NCI-H1930 (cell line): ENCODE results near the gene IGFBPL1.
"Not testable (repeated sequence)": the region's sequence is repeated elsewhere in the genome, so short reads cannot be mapped to it uniquely, and the experiment has no call there.

Experiments
- DNase-seq, 2 experiments: peaks; one replicate each; lab custom pipeline; 2025; lab: John Stamatoyannopoulos, UW

Gene IGFBPL1, protein sequence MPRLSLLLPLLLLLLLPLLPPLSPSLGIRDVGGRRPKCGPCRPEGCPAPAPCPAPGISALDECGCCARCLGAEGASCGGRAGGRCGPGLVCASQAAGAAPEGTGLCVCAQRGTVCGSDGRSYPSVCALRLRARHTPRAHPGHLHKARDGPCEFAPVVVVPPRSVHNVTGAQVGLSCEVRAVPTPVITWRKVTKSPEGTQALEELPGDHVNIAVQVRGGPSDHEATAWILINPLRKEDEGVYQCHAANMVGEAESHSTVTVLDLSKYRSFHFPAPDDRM

DNA sequence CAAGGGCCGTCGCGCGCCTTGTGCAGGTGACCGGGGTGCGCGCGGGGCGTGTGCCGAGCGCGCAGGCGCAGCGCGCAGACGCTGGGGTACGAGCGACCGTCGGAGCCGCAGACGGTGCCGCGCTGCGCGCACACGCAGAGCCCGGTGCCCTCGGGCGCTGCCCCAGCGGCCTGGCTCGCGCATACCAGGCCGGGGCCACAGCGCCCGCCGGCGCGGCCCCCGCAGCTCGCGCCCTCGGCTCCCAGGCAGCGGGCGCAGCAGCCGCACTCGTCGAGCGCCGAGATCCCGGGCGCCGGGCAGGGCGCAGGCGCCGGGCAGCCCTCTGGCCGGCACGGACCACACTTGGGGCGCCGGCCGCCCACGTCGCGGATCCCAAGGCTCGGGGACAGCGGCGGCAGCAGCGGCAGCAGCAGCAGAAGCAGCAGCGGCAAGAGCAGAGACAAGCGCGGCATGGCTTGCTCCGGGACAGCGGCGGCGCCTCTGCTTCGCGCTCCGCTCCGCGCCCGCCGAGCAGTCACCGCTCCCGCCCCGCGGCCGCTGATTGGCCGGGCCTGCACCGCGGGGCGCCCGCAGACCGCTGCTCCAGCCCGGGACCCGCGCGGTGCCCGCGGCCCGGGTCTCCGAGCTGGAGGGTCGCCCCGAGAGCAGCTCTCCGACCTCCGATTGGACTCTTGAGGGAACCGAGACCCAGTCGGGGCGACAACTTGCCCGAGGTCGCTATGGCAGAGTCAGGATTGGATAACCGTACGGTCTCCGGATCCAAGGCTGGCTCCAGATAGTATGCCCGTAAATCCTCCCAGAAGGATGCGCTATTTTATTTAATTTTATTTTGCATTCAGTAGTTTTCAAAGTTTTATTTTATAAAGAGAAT lies at the start of gene IGFBPL1:
TSS of gene IGFBPL1 (minus strand) at position 482 of the 871 bp plus-strand sequence. CDS start at position 452, 30 bp downstream.
- peak; percentile 60 to 65 for DNase-seq

DNA sequence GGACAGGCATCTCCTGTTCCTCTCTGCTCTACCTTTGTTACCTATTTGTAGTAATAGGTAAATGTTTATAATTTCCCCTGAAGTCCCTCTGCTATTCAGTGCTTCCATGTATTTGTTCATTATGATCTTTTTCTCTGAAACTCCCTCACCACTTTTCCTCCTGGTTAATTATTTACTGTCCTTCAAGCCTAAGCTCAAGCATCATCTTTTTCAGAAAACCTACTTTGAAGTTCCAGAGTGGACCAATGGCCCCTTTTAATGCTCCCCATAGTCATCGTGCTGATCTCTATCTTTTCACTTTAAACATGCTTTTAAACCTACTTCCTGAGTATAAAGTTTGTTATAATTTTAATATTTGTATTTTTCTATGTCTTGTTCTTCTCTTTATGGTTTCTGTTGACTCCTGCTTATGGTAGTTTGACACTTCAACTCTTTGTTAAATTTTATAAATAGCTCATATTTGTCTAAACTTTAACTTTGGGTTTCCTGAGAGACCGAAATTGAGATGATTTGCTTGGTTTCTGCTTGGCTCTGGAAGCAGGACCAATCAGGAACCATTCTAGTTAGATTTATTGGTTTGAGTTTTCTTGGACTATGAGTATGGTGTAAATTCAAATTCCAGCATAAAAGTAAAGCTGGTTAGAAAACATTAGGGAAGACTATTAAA lies 48.5 kb upstream of the IGFBPL1 start:
- DNase-seq: not testable (repeated sequence)

DNA sequence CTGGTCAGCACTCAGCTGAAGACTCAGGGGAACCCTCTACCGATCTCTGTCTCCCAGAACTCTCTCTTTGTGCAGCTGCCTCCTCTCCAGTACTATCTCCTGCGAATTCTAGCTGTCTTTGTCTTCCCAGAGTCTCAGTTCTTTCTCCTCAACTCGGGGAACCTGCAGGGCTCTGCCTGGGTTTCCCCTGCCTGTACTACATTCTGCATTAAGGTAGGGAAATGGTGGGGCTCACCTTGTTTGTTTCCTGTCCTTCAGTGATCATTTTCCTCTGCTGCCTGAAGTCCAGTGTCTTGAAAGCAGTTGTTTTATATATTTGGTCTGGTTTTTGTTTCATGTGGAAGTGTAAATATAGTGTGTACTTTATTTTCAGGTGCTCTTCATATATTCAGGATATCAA lies 43.1 kb upstream of the IGFBPL1 start:
- no peak for DNase-seq

DNA sequence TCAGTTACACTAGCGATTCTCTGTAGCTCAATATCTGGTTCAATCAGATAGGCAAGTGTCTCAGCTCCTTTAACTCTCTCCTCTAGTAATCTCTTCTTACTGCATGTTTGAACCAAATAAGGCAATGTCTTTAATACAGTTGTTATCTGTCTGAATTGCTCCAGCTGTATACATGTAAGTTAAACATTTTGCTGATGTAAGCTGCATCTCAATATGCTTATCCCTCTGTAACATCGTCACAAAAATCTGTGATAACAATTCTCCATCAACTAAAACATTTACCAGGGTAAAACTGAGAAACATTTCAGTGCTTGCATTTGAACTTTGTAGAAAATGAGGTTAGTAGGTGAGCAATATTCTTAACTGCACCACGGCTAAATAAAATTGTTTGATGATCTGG lies 29.6 kb upstream of the IGFBPL1 start:
- DNase-seq: no peak

DNA sequence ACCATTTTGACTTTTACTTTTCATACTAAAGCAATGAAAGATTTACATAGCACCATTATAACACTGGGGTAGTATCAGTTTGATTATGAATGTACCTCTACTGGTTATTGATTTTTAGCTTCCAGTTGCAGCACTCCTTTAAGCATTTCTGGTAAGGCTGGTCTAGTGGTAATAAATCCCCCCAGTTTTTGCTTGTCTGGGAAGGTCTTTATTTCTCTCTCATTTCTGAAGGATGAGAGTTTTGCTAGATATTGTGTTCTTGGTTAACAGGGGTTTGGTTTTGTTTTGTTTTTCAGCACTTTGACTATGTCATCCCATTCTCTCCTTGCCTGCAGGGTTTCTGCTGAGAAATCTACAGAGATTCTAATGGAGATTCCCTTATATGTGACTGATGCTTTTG lies 26.9 kb upstream of the IGFBPL1 start:
- no peak for DNase-seq

DNA sequence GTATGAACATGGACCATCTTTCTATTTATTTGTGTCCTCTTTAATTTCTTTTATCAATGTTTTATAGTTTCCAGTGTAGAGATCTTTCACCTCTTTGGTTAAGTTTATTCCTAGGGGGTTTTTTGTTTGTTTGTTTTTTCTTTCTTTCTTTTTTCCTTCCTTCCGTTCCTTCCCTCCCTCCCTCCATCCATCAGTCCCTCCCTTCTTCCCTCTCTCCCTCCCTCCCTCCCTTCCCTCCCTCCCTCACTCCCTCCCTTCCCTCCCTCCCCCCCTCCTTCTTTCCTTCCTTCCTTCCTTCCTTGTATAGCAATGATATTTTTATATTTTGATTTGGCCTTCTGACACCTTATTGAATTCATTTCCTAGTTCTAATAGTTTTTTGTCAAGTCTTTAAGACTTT lies 23.4 kb upstream of the IGFBPL1 start:
- DNase-seq: no peak

DNA sequence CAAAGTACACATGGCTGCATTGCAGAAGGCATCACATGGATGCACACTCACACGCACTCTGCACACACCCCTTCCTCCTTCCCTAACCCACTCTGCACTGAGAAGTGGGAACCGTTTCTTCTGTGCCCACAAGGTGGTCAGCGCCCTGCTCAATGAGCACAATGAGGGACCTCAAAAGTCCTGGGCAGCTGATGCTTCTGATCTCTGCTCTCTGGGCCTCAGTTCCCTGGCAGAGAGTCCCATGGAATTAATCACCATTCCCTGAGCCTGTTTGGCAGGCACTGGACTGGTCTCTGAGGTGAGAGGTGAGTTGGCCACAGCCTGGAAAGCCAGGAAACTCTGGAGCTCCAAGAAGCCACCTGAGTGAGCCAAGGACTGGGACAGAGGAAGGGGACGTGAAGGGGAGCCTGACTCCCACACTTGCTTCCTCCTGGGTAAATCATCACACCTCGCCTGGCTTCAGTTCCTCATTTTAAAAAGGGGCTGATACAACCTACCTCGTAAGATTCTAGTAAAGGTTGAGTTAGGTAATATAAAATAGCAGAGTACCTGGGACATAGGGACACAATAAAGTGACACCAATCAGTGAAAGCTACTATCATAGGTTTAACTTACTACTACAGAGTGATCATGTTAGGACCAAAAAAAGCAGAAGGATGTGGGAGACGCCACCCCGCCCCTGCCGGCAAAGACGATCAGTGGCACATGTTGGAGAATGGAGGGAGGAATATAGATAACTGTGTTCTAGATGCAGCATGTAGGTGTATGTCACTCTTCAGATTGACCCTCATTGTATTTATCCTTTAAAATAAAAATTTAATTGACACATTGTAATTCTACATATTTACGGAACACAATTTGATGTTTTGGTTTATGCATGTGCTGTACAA lies 21.1 kb upstream of the IGFBPL1 start:
- DNase-seq: no peak

DNA sequence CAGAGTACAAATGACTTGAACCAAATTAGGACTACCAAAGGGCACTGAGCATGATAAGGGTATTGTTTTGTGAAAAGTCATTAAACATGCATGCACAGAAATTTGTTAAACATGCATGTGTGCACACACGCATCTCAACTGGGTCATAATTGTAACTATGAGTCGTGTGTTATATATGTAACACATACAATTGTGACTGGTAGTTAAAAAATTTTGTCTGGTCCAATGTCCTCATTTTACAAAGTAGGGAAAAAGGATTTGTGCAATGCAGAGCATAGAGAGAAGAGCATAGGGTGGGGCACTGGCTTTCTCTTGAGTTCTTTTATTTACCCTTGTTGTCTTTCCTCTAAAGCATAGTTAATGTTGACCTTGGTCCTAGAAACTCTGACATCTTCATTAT lies 19.3 kb upstream of the IGFBPL1 start:
- DNase-seq: no peak

DNA sequence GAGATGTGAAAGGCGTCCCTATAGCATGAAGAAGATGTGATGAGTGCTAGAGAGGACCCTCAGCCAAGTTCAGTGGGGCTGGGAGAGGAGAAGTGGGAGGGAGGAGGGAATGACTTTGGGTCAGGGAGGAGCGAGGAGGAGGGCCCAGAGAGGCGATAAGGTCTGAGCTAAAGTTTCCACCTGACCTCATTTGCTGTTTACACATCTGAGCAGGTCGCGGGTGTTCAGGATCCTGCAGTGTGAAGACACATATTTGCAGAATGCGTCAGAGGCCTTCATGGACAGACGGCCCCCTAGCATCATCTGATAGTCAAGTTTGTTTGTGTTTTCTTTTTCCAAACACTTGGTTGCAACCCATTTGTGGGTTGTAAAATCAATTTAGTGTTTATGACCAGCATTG lies 18.9 kb upstream of the IGFBPL1 start:
- no peak for DNase-seq

DNA sequence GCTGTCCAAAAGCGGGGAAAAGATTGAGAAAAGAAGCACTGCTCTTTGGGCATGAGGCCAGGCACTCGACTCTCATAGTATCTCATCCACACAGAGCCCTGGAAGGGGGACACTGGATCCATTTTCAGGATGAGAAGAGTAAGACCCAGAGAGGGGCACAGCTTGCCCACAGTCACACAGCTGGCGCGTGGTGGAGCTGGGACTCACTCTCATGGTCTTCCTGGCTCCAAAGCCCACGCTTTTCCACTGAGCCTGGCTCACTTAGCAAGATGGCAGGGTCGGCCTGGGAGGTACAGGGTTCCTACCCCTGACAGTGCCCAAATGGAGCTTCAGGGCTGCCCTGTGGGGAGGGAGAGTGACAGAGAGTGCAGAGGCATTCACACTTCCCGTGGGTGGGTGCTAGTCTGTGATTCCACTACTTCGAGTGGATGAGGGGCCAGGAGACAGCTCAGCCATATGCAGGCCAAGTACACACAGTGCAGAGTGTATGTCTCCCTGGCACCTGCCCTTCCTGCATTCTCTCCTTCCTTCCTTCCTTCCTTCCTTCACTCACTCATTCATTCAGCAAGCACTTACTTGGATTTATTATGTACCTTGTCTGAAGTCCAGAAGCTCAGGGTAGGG lies 18.3 kb upstream of the IGFBPL1 start:
- DNase-seq: no peak

DNA sequence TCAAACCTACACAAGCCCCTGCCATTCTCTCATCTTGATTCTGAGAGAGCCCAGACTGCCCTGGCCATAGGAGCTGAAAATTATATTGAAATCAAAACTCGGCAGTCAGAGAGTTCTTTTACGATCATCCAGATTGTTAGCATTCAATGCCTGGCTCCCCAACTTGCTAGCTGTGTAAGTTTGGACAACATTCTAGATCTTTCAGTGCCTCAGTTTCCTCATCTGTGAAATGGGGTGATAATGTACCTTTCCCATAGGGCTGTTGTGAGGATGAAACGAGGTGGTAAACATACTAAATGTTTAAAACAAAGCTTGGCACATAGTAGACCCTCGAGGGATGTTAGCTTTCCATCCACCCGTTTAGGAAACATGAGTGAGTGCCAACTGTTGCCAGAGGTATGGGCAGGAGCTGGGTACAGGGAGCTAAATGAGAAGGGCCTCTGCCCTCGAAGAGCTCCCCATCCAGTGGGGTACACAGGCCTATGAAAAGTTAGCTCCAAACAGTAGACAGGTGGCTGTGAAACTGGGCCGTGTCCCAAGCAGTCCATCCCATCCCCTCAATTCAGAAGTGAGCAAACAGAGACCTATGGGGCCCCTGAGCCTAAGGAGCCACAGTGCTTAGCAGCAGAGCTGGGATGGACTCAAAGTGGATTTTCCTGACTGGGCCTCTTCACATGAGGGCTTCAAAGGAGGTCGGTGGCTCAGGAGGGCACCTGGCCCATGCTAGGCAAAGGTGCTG lies 17.3 kb upstream of the IGFBPL1 start:
- no peak for DNase-seq

DNA sequence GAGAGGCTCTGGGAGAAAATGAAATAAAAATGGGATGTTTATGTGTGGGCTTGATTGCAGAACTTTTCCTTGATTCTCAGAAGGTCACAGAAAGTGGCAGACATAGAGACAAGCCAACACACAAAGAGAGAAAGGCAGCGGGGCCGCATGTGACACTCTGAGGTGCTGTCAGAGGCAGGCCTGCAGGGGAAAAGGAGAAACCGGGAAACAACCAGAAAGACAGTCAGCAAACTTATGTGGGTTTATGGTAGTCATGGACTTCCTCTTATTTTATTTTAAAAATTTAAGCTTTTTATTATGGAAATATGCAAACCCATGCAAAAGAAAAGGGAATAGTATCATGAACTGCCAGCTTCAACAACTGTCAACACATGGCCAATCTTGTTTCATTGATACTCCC lies 16.3 kb upstream of the IGFBPL1 start:
- DNase-seq: no peak

DNA sequence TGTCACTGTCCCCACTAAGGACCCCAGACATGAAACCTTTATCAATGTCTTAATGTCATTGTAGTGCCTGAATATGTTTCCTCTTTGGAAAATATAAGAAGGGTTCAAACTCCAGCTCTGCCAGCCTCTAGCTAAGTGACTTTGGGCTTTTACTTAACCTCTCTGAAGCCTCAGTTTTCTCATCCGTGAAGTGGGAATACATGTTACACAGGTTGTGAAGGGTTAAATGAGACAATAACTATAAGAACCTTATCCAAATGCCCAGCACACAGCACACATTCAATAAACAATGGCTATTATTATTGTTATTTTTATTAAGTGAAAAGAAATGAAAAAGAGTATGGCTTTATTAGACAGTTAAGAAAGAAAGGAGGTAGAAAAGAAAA lies 15.7 kb upstream of the IGFBPL1 start:
- DNase-seq: no peak

DNA sequence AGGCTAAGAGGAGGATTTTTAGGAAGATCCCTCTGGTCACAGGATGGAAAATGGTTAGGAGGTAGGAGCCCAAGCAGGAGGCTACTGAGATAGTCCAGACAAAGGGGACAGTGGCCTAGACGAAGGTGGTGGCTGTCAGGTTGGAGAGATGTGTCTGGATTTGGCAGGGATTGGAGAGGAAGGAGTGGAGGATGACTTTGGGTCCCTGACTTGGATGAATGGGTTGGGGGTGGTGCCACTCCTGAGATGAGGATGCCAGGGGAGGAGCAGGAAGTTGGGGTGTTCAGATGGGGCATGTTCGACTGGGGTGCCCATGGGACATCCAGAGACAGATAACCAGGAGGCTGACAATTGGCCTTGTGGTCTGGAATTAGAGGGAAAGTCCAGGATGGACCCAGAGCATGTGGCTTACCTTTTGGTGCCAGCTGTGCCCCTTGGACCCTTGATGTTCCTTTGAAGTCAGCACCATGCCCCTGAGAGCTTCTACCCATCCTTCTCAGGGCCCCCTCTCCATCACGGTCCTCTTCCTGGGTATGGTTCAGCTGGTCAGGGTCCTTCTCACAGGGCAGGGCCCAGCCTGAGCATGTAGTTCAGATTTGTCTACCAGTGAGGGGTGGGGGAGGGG lies 15.1 kb upstream of the IGFBPL1 start:
- no peak for DNase-seq

DNA sequence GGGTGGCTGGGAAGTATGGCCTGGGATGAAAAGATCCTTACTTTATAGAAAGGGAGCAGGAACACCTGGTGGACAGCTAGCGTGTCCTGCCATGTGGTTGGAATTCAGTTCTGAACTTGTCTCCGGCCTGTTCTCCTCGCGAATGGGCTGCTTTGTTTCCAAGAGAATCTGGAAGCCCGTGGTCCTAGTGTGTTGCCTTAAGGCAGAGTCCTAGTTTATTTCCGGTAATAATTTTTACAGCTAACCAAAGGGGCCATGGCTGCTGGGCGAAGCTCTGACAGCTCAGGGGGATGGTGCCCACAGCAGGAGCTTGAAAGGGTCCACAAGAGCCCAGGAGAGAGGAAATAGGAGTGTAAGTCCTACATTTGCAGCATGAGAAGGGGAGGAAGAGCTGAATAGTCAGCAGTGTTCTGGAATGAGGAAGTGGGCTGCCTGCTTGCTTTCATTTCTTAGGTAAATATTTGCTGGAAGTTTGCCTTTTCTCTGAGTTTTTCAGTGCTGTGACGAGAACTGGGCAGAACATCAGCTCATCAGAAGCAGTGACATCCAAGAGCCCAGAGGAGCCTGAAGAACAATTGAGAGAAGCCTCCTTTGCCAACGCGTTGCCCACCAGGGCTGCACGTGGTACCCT lies 13.1 kb upstream of the IGFBPL1 start:
- DNase-seq: no peak

DNA sequence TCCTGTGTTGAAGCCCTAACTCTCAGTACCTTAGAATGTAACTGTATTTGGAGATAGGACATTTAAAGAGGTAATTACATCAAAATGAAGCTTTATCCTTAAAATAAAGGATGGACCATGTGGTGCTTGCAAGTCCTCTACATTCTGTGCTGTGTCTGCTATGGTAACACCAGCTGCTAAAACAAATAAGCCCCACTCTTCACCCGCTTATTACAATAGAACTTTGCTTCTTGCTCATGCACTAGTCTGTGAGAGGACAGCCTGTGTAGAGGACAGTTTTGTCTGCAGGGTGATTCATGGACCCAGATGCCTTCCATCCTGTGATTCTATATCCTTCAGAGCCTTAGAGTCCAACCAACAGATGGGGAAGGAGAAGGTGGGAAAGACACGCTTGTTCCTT lies 12.5 kb upstream of the IGFBPL1 start:
- DNase-seq: no peak

DNA sequence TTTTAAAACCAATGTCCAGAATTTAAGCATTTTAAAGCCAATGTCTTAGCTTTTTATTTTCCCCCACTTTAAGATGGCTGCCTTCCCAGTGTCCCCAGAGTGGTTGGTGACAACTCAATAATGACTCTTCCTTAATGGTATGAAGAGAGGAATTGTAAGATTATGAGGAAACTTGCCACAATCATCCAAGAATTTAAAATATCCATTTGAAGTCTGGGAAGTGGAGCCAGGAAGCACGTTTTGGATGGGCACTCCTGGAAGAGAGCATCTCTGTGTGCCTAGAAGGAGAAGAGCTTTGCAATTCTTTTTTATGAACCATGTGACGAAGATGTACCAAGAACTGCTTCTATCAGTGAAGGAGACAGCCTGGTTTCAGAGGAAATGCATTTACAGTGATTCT lies 11.3 kb upstream of the IGFBPL1 start:
- no peak for DNase-seq

DNA sequence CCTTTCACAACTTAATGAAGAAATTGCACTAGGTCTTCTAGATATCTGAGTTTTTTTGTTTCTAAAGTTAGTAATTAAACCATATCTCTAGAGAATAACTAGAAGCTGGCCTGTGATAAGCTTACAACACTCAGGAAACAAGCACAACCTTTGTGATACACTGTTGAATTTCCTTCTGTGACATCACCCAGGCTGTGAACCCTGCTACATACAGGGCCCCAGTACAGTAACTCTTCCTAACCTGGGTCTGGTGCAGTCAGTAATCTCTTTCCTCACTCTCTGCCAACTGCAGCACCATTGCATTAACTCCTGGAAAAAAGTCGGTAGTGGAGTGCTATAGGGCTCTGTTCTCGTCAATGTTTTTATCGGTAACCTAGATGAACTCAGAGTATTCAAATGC lies 10.6 kb upstream of the IGFBPL1 start:
- no peak for DNase-seq

DNA sequence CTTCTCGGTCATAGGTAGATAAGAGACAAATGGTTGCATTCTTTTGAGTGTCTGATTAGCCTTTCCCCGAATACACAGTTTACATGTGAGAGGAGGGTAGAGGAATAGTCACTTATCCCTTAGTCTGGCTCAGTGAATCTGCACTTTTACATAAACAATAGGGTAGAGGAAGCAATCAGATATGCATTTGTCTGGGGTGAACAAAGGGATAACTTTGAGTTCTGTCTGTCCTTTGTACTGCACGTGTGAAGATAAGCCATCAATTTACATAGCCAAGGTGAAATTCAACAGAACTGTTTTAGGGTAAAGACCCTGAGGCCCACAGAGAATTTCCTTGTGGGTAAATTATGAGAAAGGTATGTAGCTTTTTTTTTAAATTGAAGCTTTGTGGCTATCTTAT lies 10.1 kb upstream of the IGFBPL1 start:
- DNase-seq: no peak
